ENCODE measurements around the gene PACS2. TPM values are rescaled to one million over a fixed set of nuclear protein-coding genes. Genes with fewer than 3 reads are reported as not detected.

Gene PACS2
- polyA plus RNA-seq, 3 donors = 3.1 to 87.0 (median 3.7) TPM

DNA sequence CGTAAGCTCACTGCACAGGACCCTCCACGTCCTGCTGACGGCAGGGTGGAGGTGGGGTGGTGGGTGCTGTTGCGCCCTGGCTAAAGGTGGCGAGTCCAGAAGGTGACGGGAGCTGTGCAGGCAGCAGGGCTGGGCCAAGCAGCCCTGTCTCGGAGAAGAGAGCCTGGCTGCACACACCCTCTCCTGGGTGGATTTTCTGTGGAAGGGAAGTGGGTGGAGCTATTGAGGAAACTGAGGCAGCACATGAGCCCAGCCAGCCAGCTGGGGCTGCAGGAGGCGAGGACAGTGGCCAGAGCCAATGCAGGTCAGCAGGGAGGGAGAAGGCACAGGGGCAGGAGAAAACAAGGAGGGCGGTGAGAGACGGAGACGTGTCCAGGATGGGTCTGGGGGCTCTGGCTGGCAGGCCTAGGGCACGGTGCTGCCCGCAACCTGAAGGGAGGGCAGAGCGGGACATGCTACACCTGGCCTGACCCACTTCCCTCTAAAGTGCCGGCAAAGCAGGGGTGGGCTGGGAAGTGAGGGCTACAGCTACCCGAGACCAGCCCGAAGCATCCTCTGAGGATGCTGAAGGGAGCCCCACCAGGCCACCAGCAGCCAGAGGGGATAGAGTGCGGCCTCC is 45.7 kb upstream of the PACS2 start:
- H3K9me3 Mint-ChIP-seq = peaks cover 0 to 1% (median 0%) of the 10 kb centered on the region in 7 donors
- intact Hi-C loops (cut with micrococcal nuclease) = no loop called here
- no peak overlapping the region for H3K27ac ChIP-seq (ENCODE audit: low read depth in 1 of 2, low read length in 2 of 2)
- H2AFZ ChIP-seq (ENCODE audit: insufficient read depth, low read depth, low read length, poor library complexity, severe bottlenecking) = no peak overlapping the region
- no peak overlapping the region for H3K4me2 ChIP-seq (replicated peaks; ENCODE audit: extremely low read depth, low read length, poor library complexity, severe bottlenecking)
- no peak for DNase-seq
- no peaks in the 10 kb centered on the region for H3K9me3 ChIP-seq (replicated peaks in 1 of 2; ENCODE audit: control insufficient read depth in 1 of 2, insufficient read depth in 1 of 2, low read length in 2 of 2)
- H3K4me3 Mint-ChIP-seq = no peak overlapping the region
- no peaks in the 10 kb centered on the region for H3K27me3 ChIP-seq (ENCODE audit: control insufficient read depth in 2 of 2, insufficient read depth in 2 of 2, low read length in 2 of 2)
- peaks cover 38 to 58% of the 10 kb centered on the region in 2 donors for H3K36me3 Mint-ChIP-seq
- no peak overlapping the region for H3K9ac ChIP-seq (ENCODE audit: insufficient read depth, low read length, poor library complexity, severe bottlenecking)
- H3K79me2 ChIP-seq (ENCODE audit: insufficient read depth, low read length) = no peaks in the 10 kb centered on the region
- H3K4me1 ChIP-seq (ENCODE audit: control insufficient read depth in 1 of 2, insufficient read depth in 2 of 2, low read length in 2 of 2) = no peaks in the 10 kb centered on the region
- TF ChIP-seq, protein P1, sequence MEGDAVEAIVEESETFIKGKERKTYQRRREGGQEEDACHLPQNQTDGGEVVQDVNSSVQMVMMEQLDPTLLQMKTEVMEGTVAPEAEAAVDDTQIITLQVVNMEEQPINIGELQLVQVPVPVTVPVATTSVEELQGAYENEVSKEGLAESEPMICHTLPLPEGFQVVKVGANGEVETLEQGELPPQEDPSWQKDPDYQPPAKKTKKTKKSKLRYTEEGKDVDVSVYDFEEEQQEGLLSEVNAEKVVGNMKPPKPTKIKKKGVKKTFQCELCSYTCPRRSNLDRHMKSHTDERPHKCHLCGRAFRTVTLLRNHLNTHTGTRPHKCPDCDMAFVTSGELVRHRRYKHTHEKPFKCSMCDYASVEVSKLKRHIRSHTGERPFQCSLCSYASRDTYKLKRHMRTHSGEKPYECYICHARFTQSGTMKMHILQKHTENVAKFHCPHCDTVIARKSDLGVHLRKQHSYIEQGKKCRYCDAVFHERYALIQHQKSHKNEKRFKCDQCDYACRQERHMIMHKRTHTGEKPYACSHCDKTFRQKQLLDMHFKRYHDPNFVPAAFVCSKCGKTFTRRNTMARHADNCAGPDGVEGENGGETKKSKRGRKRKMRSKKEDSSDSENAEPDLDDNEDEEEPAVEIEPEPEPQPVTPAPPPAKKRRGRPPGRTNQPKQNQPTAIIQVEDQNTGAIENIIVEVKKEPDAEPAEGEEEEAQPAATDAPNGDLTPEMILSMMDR (IDR thresholded peaks at IDR 0.05) = no peak
- H4K20me1 ChIP-seq (ENCODE audit: insufficient read depth, low read length) = peaks cover 31% of the 10 kb centered on the region
- no peak overlapping the region for H3K27ac Mint-ChIP-seq
- H3K4me1 Mint-ChIP-seq = no peaks in the 10 kb centered on the region
- no peaks in the 10 kb centered on the region for H3K27me3 Mint-ChIP-seq (ENCODE audit: low read depth in 3 of 3)
- H3K36me3 ChIP-seq (replicated peaks in 1 of 2; ENCODE audit: control insufficient read depth in 1 of 2, insufficient read depth in 2 of 2, low read length in 2 of 2) = peaks cover 22 to 60% of the 10 kb centered on the region in 2 donors
- WGBS (ENCODE audit: insufficient coverage) = 97% methylated on average over 12 of the region's 18 CpGs
- H3K4me3 ChIP-seq (replicated peaks in 1 of 3; ENCODE audit: low read depth in 2 of 3, low read length in 3 of 3) = no peak overlapping the region

- Histone ChIP-seq H3K4me3 (replicated peaks in 1 of 3; ENCODE audit: low read depth in 2 of 3, low read length in 3 of 3) (no peak overlapping the region), H3K36me3 (replicated peaks in 1 of 2; ENCODE audit: control insufficient read depth in 1 of 2, insufficient read depth in 2 of 2, low read length in 2 of 2) (peaks cover 22 to 54% of the 10 kb centered on the region in 2 donors), H3K4me1 (ENCODE audit: control insufficient read depth in 1 of 2, insufficient read depth in 2 of 2, low read length in 2 of 2) (no peaks in the 10 kb centered on the region), H3K9me3 (replicated peaks in 1 of 2; ENCODE audit: control insufficient read depth in 1 of 2, insufficient read depth in 1 of 2, low read length in 2 of 2) (no peaks in the 10 kb centered on the region), H2AFZ (ENCODE audit: insufficient read depth, low read depth, low read length, poor library complexity, severe bottlenecking) (no peak overlapping the region), H3K27me3 (ENCODE audit: control insufficient read depth in 2 of 2, insufficient read depth in 2 of 2, low read length in 2 of 2) (no peaks in the 10 kb centered on the region), H3K4me2 (replicated peaks; ENCODE audit: extremely low read depth, low read length, poor library complexity, severe bottlenecking) (no peak overlapping the region), H3K79me2 (ENCODE audit: insufficient read depth, low read length) (no peaks in the 10 kb centered on the region), H3K9ac (ENCODE audit: insufficient read depth, low read length, poor library complexity, severe bottlenecking) (no peak overlapping the region), H3K27ac (ENCODE audit: low read depth in 1 of 2, low read length in 2 of 2) (no peak overlapping the region), H4K20me1 (ENCODE audit: insufficient read depth, low read length) (peaks cover 33% of the 10 kb centered on the region)
- H3K4me1 Mint-ChIP-seq = no peaks in the 10 kb centered on the region
- DNase-seq = no peak
- H3K36me3 Mint-ChIP-seq = peaks cover 33 to 54% of the 10 kb centered on the region in 2 donors
- peaks cover 0 to under 1% (median 0%) of the 10 kb centered on the region in 7 donors for H3K9me3 Mint-ChIP-seq
- no peak overlapping the region for H3K4me3 Mint-ChIP-seq
- intact Hi-C loops (cut with micrococcal nuclease) = no loop called here
- TF ChIP-seq, protein P1 (IDR thresholded peaks at IDR 0.05) = no peak
- 84% methylated on average over 11 of the region's 11 CpGs for WGBS (ENCODE audit: insufficient coverage)
- H3K27ac Mint-ChIP-seq = no peak overlapping the region
- H3K27me3 Mint-ChIP-seq (ENCODE audit: low read depth in 3 of 3) = no peaks in the 10 kb centered on the region
Observed at GRCh38 chr14:105269405-105269804, 45.1 kb upstream of the PACS2 start.
